HepG2 (cell line): ENCODE results near the gene CADM3. TPM values are rescaled to one million over a fixed set of nuclear protein-coding genes. Genes with fewer than 3 reads are reported as not detected.

Source experiments
- ATF1 ChIP-seq: IDR thresholded peaks from 2 replicates; pipeline ENCODE4 v1.6.1; 2016; ENCODE audit warnings: mild to moderate bottlenecking, control low read depth
- KLF13 ChIP-seq: sonication (generic); formaldehyde crosslinking; IDR thresholded peaks from 2 replicates; pipeline ENCODE4 v1.4.0; 2020; ENCODE audit warnings: mild to moderate bottlenecking, missing genetic modification reagents
- MIER3 ChIP-seq: IDR thresholded peaks from 2 replicates; pipeline ENCODE4 v1.6.1; 2016; ENCODE audit warnings: missing compliant biosample characterization, borderline replicate concordance
- NONO ChIP-seq, 2 experiments: fragments of 450-650 bp in 1 of 2; sonication (generic) in 1 of 2; formaldehyde crosslinking in 1 of 2; IDR thresholded peaks in 1 of 2; conservative IDR thresholded peaks in 1 of 2; 2 replicates each; pipeline versions ENCODE4 v1.6.1 to v1.8.0; 2017 to 2022; ENCODE audit warnings: mild to moderate bottlenecking in 1 of 2, missing genetic modification reagents in 1 of 2, moderate library complexity in 1 of 2
- SIX1 ChIP-seq: sonication (generic); formaldehyde crosslinking; IDR thresholded peaks from 2 replicates; pipeline ENCODE4 v1.4.0; 2020; ENCODE audit warnings: missing genetic modification reagents, borderline replicate concordance
- SKI ChIP-seq: fragments of 450-650 bp; IDR thresholded peaks from one replicate; pipeline ENCODE4 v1.6.1; 2018; ENCODE audit warnings: mild to moderate bottlenecking; ENCODE audit not compliant: partially characterized antibody
- SRSF4 ChIP-seq: fragments of 200-400 bp; formaldehyde crosslinking; IDR thresholded peaks from one replicate; pipeline ENCODE4 v1.6.1; 2018; ENCODE audit warnings: mild to moderate bottlenecking, low read depth, low read length, moderate library complexity; ENCODE audit not compliant: poor library complexity, severe bottlenecking
- TCF7L2 ChIP-seq: IDR thresholded peaks from 2 replicates; pipeline ENCODE4 v1.6.1; 2011; ENCODE audit warnings: mild to moderate bottlenecking, low read depth, low read length, moderate library complexity
- ZBTB39 ChIP-seq: sonication (generic); formaldehyde crosslinking; IDR thresholded peaks from 2 replicates; pipeline ENCODE4 v1.5.0; 2020; ENCODE audit warnings: missing genetic modification reagents
- ZKSCAN1 ChIP-seq: fragments of 150-350 bp; IDR thresholded peaks from 2 replicates; pipeline ENCODE4 v1.6.1; 2014; ENCODE audit warnings: low read length
- ZNF337 ChIP-seq: sonication (generic); formaldehyde crosslinking; IDR thresholded peaks from 2 replicates; pipeline ENCODE4 v1.5.1; 2020; ENCODE audit warnings: missing genetic modification reagents, low read depth, mild to moderate bottlenecking, borderline replicate concordance
- ZNF569 ChIP-seq: sonication (generic); formaldehyde crosslinking; IDR thresholded peaks from 2 replicates; pipeline ENCODE4 v1.5.0; 2020; ENCODE audit warnings: mild to moderate bottlenecking, missing genetic modification reagents, moderate library complexity, borderline replicate concordance
- ZSCAN21 ChIP-seq: sonication (generic); formaldehyde crosslinking; IDR thresholded peaks from 2 replicates; pipeline ENCODE4 v1.8.0; 2022; ENCODE audit warnings: mild to moderate bottlenecking, missing genetic modification reagents, moderate library complexity, borderline replicate concordance
- polyA plus RNA-seq, 8 experiments: library from polyadenylated mRNA; depleted of rRNA in 3 of 8; stranded (reverse) in 7 of 8; unstranded in 1 of 8; fragments of >200 nt; fragmentation: Illumina TruSeq in 4 of 8; extraction: Trizol in 4 of 8; gene quantifications; 2 replicates each; pipeline versions ENCODE4 v1.2.1 to v1.2.3, GENCODE V29; 2011 to 2016; ENCODE audit warnings: low read depth in 4 of 8, missing spikeins in 1 of 8, mixed read lengths in 1 of 8; ENCODE audit not compliant: insufficient read depth in 1 of 8
- total RNA-seq, 5 experiments: library from RNA; depleted of rRNA; stranded (reverse); fragments of >200 nt; fragmentation: Illumina TruSeq; extraction: Trizol; gene quantifications; 2 replicates each; pipeline ENCODE4 v1.2.3, GENCODE V29; 2016; ENCODE audit warnings: low read depth in 1 of 5
- TF ChIP-seq, protein P1 (sequence below): sonication (generic); formaldehyde crosslinking; IDR thresholded peaks from 2 replicates; pipeline ENCODE4 v1.4.0; 2020; ENCODE audit warnings: missing genetic modification reagents, borderline replicate concordance
- TF ChIP-seq, protein P2 (sequence below): IDR thresholded peaks from 2 replicates; pipeline ENCODE4 v1.6.1; 2016; ENCODE audit warnings: missing compliant biosample characterization, missing genetic modification reagents, borderline replicate concordance
- TF ChIP-seq, protein P3 (sequence below): sonication (generic); formaldehyde crosslinking; IDR thresholded peaks from 2 replicates; pipeline ENCODE4 v1.9.0; 2021; ENCODE audit warnings: mild to moderate bottlenecking, missing genetic modification reagents

Gene CADM3
- total and polyA plus RNA-seq, 2 of the 13 experiments (the other 11 are each of a cell fraction or from before 2014, with no cell fraction given), result not detected

DNA sequence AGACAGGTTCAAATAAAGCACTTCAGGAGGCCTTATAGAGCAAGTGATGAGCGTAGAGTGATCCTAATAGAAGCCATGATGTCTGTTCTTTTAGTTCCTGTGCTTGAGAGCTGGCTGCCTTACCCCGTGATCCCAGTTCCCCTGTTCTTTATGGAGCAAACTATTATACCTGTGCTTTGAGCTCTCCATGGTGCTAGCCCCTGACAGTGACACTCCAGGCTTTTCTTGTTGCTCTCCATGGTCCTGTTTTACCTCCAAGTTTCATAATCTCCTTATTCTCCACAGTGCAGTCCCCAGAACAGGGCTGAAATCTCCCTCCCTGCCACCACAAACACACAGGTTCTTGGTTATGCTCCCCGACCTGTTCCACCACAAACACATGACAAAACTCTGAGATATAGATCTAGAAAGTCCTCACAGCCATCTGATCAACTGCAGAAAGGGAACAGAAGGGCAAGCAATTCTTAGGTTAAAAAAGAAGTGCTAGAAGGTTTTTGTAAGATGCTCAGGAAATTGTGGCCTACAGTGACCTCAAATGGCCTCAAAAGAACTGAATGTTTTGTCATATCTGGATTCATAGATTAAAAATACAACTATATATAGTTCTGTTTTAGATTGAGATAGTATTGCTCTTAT, 6.0 kb downstream of the CADM3 start (continued):
- no peak for TF ChIP-seq ZBTB39 (CRISPR knock-in tag)
- no peak for TF ChIP-seq SKI
- TF ChIP-seq ZNF569 (CRISPR knock-in tag), result no peak
- TF ChIP-seq SRSF4, result no peak
- no peak; the same call in 1 of the 2 replicates for TF ChIP-seq ATF1 (CRISPR knock-in tag)
- TF ChIP-seq ZSCAN21 (CRISPR knock-in tag), result peak; percentile 94
- no peak for TF ChIP-seq ZKSCAN1
- no peak for TF ChIP-seq NONO (IDR thresholded peaks at IDR 0.05)
- no peak for TF ChIP-seq NONO (CRISPR knock-in tag; conservative IDR thresholded peaks at IDR 0.05)
- TF ChIP-seq, protein P1, sequence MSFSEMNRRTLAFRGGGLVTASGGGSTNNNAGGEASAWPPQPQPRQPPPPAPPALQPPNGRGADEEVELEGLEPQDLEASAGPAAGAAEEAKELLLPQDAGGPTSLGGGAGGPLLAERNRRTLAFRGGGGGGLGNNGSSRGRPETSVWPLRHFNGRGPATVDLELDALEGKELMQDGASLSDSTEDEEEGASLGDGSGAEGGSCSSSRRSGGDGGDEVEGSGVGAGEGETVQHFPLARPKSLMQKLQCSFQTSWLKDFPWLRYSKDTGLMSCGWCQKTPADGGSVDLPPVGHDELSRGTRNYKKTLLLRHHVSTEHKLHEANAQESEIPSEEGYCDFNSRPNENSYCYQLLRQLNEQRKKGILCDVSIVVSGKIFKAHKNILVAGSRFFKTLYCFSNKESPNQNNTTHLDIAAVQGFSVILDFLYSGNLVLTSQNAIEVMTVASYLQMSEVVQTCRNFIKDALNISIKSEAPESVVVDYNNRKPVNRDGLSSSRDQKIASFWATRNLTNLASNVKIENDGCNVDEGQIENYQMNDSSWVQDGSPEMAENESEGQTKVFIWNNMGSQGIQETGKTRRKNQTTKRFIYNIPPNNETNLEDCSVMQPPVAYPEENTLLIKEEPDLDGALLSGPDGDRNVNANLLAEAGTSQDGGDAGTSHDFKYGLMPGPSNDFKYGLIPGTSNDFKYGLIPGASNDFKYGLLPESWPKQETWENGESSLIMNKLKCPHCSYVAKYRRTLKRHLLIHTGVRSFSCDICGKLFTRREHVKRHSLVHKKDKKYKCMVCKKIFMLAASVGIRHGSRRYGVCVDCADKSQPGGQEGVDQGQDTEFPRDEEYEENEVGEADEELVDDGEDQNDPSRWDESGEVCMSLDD (CRISPR knock-in tag), result peak; percentile 79; the same call in 1 of the 2 replicates
- no peak; the same call in 1 of the 2 replicates for TF ChIP-seq ZNF337
- TF ChIP-seq KLF13 (CRISPR knock-in tag), result no peak
- TF ChIP-seq, protein P2, sequence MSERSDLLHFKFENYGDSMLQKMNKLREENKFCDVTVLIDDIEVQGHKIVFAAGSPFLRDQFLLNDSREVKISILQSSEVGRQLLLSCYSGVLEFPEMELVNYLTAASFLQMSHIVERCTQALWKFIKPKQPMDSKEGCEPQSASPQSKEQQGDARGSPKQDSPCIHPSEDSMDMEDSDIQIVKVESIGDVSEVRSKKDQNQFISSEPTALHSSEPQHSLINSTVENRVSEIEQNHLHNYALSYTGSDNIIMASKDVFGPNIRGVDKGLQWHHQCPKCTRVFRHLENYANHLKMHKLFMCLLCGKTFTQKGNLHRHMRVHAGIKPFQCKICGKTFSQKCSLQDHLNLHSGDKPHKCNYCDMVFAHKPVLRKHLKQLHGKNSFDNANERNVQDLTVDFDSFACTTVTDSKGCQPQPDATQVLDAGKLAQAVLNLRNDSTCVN (CRISPR knock-in tag), result peak; percentile 94
- TF ChIP-seq, protein P3, sequence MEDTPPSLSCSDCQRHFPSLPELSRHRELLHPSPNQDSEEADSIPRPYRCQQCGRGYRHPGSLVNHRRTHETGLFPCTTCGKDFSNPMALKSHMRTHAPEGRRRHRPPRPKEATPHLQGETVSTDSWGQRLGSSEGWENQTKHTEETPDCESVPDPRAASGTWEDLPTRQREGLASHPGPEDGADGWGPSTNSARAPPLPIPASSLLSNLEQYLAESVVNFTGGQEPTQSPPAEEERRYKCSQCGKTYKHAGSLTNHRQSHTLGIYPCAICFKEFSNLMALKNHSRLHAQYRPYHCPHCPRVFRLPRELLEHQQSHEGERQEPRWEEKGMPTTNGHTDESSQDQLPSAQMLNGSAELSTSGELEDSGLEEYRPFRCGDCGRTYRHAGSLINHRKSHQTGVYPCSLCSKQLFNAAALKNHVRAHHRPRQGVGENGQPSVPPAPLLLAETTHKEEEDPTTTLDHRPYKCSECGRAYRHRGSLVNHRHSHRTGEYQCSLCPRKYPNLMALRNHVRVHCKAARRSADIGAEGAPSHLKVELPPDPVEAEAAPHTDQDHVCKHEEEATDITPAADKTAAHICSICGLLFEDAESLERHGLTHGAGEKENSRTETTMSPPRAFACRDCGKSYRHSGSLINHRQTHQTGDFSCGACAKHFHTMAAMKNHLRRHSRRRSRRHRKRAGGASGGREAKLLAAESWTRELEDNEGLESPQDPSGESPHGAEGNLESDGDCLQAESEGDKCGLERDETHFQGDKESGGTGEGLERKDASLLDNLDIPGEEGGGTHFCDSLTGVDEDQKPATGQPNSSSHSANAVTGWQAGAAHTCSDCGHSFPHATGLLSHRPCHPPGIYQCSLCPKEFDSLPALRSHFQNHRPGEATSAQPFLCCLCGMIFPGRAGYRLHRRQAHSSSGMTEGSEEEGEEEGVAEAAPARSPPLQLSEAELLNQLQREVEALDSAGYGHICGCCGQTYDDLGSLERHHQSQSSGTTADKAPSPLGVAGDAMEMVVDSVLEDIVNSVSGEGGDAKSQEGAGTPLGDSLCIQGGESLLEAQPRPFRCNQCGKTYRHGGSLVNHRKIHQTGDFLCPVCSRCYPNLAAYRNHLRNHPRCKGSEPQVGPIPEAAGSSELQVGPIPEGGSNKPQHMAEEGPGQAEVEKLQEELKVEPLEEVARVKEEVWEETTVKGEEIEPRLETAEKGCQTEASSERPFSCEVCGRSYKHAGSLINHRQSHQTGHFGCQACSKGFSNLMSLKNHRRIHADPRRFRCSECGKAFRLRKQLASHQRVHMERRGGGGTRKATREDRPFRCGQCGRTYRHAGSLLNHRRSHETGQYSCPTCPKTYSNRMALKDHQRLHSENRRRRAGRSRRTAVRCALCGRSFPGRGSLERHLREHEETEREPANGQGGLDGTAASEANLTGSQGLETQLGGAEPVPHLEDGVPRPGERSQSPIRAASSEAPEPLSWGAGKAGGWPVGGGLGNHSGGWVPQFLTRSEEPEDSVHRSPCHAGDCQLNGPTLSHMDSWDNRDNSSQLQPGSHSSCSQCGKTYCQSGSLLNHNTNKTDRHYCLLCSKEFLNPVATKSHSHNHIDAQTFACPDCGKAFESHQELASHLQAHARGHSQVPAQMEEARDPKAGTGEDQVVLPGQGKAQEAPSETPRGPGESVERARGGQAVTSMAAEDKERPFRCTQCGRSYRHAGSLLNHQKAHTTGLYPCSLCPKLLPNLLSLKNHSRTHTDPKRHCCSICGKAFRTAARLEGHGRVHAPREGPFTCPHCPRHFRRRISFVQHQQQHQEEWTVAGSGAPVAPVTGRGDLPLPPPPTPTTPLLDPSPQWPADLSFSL (CRISPR knock-in tag), result no peak
- peak; percentile 80; the same call in 1 of the 2 replicates for TF ChIP-seq MIER3 (CRISPR knock-in tag)
- TF ChIP-seq SIX1 (CRISPR knock-in tag), result peak; percentile 83
- TF ChIP-seq TCF7L2, result no peak
